Upper lobe of left lung (tissue), 4 donors: ENCODE measurements around the gene SPINT2.

ENCODE experiments used
- POLR2A ChIP-seq, 4 donors: fragments of 450-650 bp; IDR thresholded peaks; one replicate each; pipeline ENCODE4 v1.5.1; 2016 to 2017; ENCODE audit warnings: antibody characterized with exemption in 4 of 4, mild to moderate bottlenecking in 2 of 4
- POLR2AphosphoS5 ChIP-seq, 2 donors: sonication (generic); formaldehyde crosslinking; IDR thresholded peaks; one replicate each; pipeline ENCODE4 v1.5.1; 2017; ENCODE audit warnings: antibody characterized with exemption in 2 of 2
- TF ChIP-seq, protein P1 (sequence below), 6 experiments: fragments of 450-650 bp in 4 of 6; fragments of 200-600 bp in 2 of 6; sonication (generic) in 2 of 6; IDR thresholded peaks; one replicate each; pipeline ENCODE4 v1.5.1; 2016 to 2019; ENCODE audit warnings: antibody characterized with exemption in 6 of 6

DNA sequence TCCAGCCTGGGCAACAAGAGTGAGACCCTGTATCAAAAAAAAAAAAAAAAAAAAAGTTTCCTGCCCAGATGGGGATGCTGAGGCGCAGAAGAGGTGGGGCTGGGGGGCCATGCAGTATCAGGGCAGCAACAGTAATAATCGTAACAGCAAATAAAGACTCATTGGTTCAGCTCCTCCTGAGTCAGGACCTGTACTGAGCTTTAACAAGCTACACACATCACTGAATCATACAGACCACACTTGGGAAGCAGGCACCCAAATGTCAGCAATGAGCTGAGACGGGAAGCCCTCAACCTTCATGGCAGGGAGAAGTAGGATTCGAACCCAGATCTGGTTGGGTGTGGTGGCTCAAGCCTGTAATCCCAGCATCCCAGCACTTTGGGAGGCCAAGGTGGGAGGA lies 29.8 kb upstream of the SPINT2 start:
- TF ChIP-seq, protein P1, sequence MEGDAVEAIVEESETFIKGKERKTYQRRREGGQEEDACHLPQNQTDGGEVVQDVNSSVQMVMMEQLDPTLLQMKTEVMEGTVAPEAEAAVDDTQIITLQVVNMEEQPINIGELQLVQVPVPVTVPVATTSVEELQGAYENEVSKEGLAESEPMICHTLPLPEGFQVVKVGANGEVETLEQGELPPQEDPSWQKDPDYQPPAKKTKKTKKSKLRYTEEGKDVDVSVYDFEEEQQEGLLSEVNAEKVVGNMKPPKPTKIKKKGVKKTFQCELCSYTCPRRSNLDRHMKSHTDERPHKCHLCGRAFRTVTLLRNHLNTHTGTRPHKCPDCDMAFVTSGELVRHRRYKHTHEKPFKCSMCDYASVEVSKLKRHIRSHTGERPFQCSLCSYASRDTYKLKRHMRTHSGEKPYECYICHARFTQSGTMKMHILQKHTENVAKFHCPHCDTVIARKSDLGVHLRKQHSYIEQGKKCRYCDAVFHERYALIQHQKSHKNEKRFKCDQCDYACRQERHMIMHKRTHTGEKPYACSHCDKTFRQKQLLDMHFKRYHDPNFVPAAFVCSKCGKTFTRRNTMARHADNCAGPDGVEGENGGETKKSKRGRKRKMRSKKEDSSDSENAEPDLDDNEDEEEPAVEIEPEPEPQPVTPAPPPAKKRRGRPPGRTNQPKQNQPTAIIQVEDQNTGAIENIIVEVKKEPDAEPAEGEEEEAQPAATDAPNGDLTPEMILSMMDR (IDR thresholded peaks at IDR 0.05): no peak
- TF ChIP-seq POLR2A (IDR thresholded peaks at IDR 0.05) (no peak), POLR2AphosphoS5 (IDR thresholded peaks at IDR 0.05) (no peak)
